ENCODE data around the gene KLRC4.

GRCh38 chr12:10397296-10397695 is 12.3 kb downstream of the KLRC4 start:
- no peak for TF ChIP-seq CTCF (conservative IDR thresholded peaks at IDR 0.05; ENCODE audit: low read depth in 2 of 2)
- no peak for TF ChIP-seq POLR2AphosphoS5 (IDR thresholded peaks at IDR 0.05; ENCODE audit: low read depth)
- TF ChIP-seq ZNF462 (CRISPR knock-in tag; IDR thresholded peaks at IDR 0.05): no peak
- TF ChIP-seq EZH2 (IDR thresholded peaks at IDR 0.05; ENCODE audit: low read depth, unreplicated experiment): no peak
- no peak for TF ChIP-seq REST (IDR thresholded peaks at IDR 0.05; ENCODE audit: unreplicated experiment)

Measured in GM23338 (cell line).